Measurements from ENCODE around the gene NCK2.
"Not testable (repeated sequence)": the region's sequence is repeated elsewhere in the genome, so short reads cannot be mapped to it uniquely, and the experiment has no call there.

NCK2 gene

GRCh38 chr2:105883911-105884694 lies 139.4 kb downstream of the NCK2 start:
- in situ Hi-C loops (cut with MboI; ENCODE audit: low sequenced_read_pairs), result loop anchor here (10.0 kb wide), 2 partner anchors 99 to 309 kb away; no protein-coding TSS in a partner anchor

- in situ Hi-C loops (cut with MboI; ENCODE audit: low sequenced_read_pairs), result loop anchor here (10.0 kb wide), 2 partner anchors 101 to 311 kb away; no protein-coding TSS in a partner anchor
Measured at GRCh38 chr2:105885456-105885855, 140.7 kb downstream of the NCK2 start.

- in situ Hi-C loops (cut with MboI; ENCODE audit: low sequenced_read_pairs), result loop anchor here (10.0 kb wide), 2 partner anchors 101 to 311 kb away; no protein-coding TSS in a partner anchor
Measured at GRCh38 chr2:105886029-105886454, 141.3 kb downstream of the NCK2 start.

- in situ Hi-C loops (cut with MboI; ENCODE audit: low sequenced_read_pairs), result loop anchor here (10.0 kb wide), 2 partner anchors 102 to 312 kb away; no protein-coding TSS in a partner anchor
Measured at GRCh38 chr2:105886687-105887086, 142.0 kb downstream of the NCK2 start.

- in situ Hi-C loops (cut with MboI; ENCODE audit: low sequenced_read_pairs), result loop anchor here (10.0 kb wide), 2 partner anchors 102 to 312 kb away; no protein-coding TSS in a partner anchor
Measured at GRCh38 chr2:105887256-105887655, 142.5 kb downstream of the NCK2 start.

- in situ Hi-C loops (cut with MboI; ENCODE audit: low sequenced_read_pairs), result loop anchor here (10.0 kb wide), 2 partner anchors 104 to 314 kb away; no protein-coding TSS in a partner anchor
Measured at GRCh38 chr2:105888625-105889024, 143.9 kb downstream of the NCK2 start.

GRCh38 chr2:105889046-105889445 lies 144.3 kb downstream of the NCK2 start:
- in situ Hi-C loops (cut with MboI; ENCODE audit: low sequenced_read_pairs), result loop anchor here (10.0 kb wide), 2 partner anchors 104 to 314 kb away; no protein-coding TSS in a partner anchor

DNA sequence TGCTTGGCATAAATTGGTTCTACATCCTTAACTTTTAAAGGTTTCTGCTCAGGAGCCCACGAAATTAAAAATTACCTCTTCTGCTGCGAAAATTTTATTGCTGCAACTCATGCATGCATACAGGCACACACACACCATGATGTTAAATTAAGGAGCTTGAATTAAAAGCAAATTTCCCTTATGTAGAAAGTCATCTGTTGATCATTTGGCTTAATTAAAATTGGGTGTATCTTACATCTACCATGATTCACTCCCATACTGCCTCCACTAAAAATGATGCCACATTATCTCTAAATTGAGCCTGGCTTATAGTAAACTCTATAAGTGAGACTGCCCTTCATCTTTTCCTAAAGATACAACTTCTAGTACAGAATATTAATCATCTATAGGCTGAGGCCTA lies 145.4 kb downstream of the NCK2 start:
- in situ Hi-C loops (cut with MboI; ENCODE audit: low sequenced_read_pairs), result no loop called here

DNA sequence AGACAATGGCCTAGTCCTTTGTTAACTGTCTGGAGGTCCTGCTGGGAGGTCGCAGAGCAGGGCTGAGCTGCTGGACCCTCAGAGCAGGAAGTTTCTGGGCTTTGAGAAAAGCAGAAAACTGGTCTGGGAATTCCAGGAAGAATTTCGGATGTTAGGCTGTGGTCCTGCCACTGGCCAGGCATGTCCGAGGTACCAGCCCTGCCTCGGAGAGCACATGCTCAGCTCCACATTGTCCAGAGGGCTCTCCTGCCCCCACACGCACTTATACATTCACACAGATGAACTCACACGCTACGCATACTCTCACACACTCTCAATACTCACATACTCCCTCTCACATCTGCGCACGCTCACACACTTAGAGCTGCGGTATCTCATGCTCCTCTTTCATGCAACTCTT lies 146.1 kb downstream of the NCK2 start:
- in situ Hi-C loops (cut with MboI; ENCODE audit: low sequenced_read_pairs), result no loop called here

DNA sequence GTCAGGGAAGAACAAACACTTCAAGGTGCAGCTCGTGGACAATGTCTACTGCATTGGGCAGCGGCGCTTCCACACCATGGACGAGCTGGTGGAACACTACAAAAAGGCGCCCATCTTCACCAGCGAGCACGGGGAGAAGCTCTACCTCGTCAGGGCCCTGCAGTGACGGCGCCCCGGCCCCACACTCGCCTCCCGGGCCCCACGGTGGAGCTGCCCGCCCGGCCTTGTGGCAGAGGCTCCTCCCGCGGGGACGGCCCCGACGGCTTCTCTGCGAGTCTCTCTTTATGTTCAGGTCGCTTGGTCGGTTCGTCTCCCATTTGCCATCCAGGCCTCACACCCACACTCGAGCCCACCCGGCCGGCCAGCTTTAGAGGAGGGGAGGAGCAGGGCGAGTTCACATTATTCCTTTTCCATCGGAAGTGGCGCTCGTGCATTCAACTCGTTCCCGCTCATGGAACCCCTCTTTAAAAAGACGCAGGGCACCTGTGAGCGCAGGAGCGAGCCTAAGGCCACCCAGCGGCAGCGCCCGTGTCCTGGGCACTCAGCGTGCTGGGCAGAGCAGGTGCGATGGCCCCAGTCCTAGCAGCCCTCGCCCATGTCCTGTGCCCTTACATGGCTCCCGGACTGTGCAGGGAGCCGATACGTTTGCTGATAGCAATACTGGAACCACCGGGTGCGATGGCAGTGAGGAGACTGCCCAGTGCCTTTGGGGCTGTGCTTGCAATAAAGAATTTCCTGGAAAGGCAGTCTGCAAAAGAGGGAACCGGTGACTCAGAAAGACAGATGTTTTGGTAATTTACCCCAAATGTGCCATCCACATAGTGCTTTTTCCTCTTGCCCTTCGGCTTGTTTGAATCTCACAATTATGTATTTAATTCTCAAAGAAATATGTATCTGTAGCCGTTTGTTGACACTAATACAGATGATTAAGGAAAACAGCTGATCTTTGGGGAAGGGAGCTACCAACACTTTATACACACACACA lies 148.6 kb downstream of the NCK2 start:
- in situ Hi-C loops (cut with MboI; ENCODE audit: low sequenced_read_pairs), result no loop called here

DNA sequence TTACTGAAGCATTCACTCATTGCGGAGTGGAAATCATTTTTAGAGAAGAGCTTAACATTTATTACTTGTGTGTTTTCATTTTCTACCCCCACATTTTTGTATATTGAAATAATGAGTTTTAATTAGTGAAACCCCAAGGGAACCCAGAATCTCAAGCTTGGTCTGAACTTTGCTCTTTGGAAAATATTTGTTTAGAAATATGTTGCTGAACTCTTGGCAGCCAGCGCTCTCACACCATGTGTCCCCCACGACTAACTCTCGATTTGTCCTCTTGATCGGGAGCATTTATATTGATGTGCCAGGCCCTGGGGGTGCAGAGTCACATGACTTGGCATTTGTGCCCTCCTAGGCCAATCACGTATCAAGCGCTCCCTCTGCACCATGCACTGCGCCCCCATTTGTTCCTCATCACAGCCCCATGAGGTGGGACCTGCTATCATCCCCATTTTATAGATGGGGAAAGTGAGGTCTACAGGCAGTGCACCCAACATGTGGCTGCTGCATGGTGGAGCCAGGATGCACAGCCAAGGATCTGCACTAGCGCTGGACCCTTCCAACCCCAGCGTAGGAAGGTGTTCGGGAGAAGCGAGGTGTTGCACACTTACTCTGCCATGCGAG lies 149.7 kb downstream of the NCK2 start:
- in situ Hi-C loops (cut with MboI; ENCODE audit: low sequenced_read_pairs), result no loop called here

DNA sequence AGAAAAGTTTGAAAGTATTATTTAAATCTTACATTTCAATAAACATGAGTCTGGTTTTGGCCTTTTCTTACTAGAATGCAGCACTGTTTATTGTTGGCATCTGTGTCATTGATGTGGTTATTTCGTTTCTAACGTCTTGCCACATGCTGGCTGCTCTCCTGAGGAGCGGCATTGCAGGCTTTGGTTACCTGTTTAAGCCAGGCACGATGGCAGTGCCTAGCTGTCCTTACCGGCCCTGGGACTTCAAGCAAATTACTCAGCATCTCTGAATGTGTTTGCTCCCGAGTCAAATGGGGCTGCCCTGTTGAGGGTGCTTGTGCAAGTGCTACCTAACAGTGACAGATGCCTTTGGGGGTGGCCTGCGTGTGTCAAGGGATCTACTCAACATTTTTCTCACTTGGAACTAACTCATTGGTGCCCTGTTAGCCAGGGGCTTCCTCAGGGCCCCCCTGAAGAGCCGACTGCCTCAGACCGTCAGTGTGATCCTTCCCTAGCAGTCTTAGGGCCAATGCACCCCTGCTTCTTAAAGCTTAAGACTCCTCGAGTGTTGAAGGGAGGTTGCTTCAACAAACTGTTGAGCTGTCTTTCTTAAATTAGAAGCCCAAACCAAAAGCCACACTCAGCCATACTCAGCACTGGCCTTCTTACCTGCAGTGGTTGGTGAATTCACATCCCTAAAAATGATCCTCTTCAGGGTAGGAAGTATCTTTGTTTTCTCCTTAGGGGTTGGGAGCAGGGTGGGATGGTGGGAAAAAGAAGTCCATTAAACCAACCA lies 151.5 kb downstream of the NCK2 start:
- in situ Hi-C loops (cut with MboI; ENCODE audit: low sequenced_read_pairs), result no loop called here

GRCh38 chr2:105896765-105897163 lies 152.1 kb downstream of the NCK2 start:
- in situ Hi-C loops (cut with MboI; ENCODE audit: low sequenced_read_pairs), result no loop called here

DNA sequence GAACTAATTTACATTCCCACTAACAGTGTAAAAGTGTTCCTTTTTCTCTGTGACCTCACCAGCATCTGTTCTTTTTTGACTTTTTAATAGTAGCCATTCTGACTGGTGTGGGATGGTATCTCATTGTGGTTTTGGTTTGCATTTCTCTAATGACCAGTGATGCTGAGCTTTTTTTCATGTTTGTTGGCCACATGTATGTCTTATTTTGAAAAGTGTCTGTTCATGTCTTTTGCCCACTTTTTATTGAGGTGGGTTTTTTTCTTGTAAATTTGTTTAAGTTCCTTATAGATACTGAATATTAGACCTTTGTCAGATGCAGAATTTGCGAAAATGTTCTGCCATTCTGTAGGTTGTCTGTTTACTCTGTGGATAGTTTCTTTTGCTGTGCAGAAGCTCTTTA lies 153.0 kb downstream of the NCK2 start:
- in situ Hi-C loops (cut with MboI; ENCODE audit: low sequenced_read_pairs), result not testable (repeated sequence)

DNA sequence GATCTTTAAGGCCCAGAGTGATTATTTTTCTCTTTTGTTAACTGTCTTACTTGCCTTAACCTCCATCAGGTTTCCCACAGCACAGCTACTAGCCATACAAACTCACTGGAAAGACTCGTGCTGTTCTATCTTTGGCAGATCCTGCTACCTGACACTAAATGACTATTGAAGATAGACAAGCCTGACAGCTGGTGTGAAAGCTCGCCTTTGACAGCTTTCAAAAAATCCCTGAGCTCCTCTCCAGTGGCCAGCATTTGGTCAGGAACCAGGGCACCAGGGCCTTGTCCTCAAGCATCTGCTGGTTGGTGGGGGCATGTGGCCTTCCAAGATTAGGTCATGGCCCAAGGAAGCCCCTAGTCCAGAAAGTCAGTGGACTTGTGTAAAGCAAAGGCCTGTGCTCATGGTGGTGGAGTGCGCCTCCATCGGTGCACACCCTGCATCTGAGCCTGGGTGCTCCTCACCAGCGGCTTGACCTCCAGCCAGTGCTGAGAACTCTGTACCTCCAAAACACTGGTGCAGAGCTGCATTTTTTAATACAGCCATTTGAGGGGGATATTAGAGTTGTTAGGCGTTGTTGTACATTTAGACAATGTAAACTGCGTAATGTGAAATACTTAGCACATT lies 158.5 kb downstream of the NCK2 start:
- in situ Hi-C loops (cut with MboI; ENCODE audit: low sequenced_read_pairs), result no loop called here

- in situ Hi-C loops (cut with MboI; ENCODE audit: low sequenced_read_pairs), result no loop called here
Measured at GRCh38 chr2:105904938-105905337, 160.2 kb downstream of the NCK2 start.

- in situ Hi-C loops (cut with MboI; ENCODE audit: low sequenced_read_pairs), result no loop called here
Measured at GRCh38 chr2:105906481-105906880, 161.8 kb downstream of the NCK2 start.

GRCh38 chr2:105907184-105907583 lies 162.5 kb downstream of the NCK2 start:
- in situ Hi-C loops (cut with MboI; ENCODE audit: low sequenced_read_pairs), result no loop called here

DNA sequence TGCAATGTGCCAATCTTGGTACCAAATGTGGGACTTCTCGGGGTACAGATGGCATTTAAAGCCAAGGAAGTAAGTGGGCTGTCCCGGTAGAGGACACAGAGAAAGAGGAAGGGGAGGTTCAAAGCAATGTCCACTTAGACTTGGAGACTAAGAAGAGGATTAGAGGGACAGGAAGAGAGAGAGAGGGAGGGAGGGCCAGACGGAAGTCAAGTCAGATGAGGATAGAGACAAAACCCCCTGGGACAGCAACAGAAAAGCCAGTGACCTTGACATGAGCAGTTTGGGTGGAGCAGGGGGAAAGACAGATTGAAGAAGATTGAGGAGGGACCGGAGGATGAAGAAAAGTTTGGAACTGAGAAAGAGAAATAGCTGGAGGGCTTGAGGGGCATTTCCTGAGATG lies 164.5 kb downstream of the NCK2 start:
- in situ Hi-C loops (cut with MboI; ENCODE audit: low sequenced_read_pairs), result no loop called here
